Small intestine (tissue), 16 donors: ENCODE results near the gene VKORC1L1. TPM values are rescaled to one million over a fixed set of nuclear protein-coding genes. Genes with fewer than 3 reads are reported as not detected.
A peak's percentile ranks its signal among the peaks of the same experiment; 100 is the strongest.
"Not testable (repeated sequence)": the region's sequence is repeated elsewhere in the genome, so short reads cannot be mapped to it uniquely, and the experiment has no call there.

Experiments used
- DNase-seq, 2 donors: peaks; one replicate each; pipeline versions ENCODE4 v3.0.0 to v3.0.0-alpha.2; 2013
- FAIRE-seq: peaks from 2 replicates; lab custom pipeline; 2012; peaks lifted over from hg19 to GRCh38; lab: Jason Lieb, UNC
- H3K27ac ChIP-seq, 3 donors: one replicate each; pipeline ENCODE4 v1.5.1; 2013; ENCODE audit warnings: low read length in 2 of 3, mild to moderate bottlenecking in 2 of 3, control low read depth in 1 of 3, inconsistent platforms in 1 of 3, low read depth in 1 of 3, moderate library complexity in 1 of 3
- H3K27me3 ChIP-seq, 3 donors: one replicate each; pipeline ENCODE4 v1.6.1; 2013; ENCODE audit warnings: low read length in 3 of 3, inconsistent platforms in 1 of 3; ENCODE audit not compliant: control insufficient read depth in 3 of 3, insufficient read depth in 3 of 3
- H3K36me3 ChIP-seq, 3 donors: one replicate each; pipeline ENCODE4 v1.6.1; 2013; ENCODE audit warnings: low read length in 3 of 3, inconsistent platforms in 1 of 3, low read depth in 1 of 3, mild to moderate bottlenecking in 1 of 3, moderate library complexity in 1 of 3; ENCODE audit not compliant: control insufficient read depth in 3 of 3, insufficient read depth in 2 of 3
- H3K4me1 ChIP-seq, 3 donors: one replicate each; pipeline ENCODE4 v1.6.1; 2013; ENCODE audit warnings: low read length in 2 of 3, inconsistent platforms in 1 of 3, low read depth in 1 of 3, mild to moderate bottlenecking in 1 of 3, moderate library complexity in 1 of 3; ENCODE audit not compliant: control insufficient read depth in 3 of 3, insufficient read depth in 2 of 3
- H3K4me3 ChIP-seq, 3 donors: one replicate each; pipeline ENCODE4 v1.5.1; 2013; ENCODE audit warnings: low read length in 3 of 3, control low read depth in 1 of 3, inconsistent platforms in 1 of 3, low read depth in 1 of 3, mild to moderate bottlenecking in 1 of 3, moderate library complexity in 1 of 3
- H3K9me3 ChIP-seq, 2 donors: one replicate each; pipeline ENCODE4 v1.6.1; 2013; ENCODE audit warnings: low read depth in 1 of 2, low read length in 1 of 2; ENCODE audit not compliant: control insufficient read depth in 2 of 2, insufficient read depth in 1 of 2
- WGBS, 3 donors: extraction: QIAGEN DNeasy Blood & Tissue Kit; methylation state at CpG; one replicate each; pipeline ENCODE4 v1.1.7; 2013; 5-methylcytosine and 5-hydroxymethylcytosine counted together
- long read RNA-seq, 10 donors: transcript quantifications; one replicate each; lab custom pipeline, GENCODE V29; 2026
- polyA plus RNA-seq, 4 donors: library from polyadenylated mRNA; stranded (reverse) in 3 of 4; unstranded in 1 of 4; fragments of 200-250 nt in 3 of 4; fragments of 120-200 nt in 1 of 4; gene quantifications; one replicate each; pipeline versions ENCODE4 v1.2.1 to v1.2.3, GENCODE V29; 2013
- donor health status: healthy with polysubstance abuse.
- donor health status: control.
- donor health status: control.
- donor health status: Bipolar disorder and iron deficiency.
- donor health status: healthy.

Gene VKORC1L1
- polyA plus RNA-seq: 10 to 100 TPM in 2 of 4 donors, 1 to 10 TPM in 2; 6.0 to 25.6 (median 10.2) TPM
- long read RNA-seq, donor 1, full-length matches to known transcripts: 26 of 32 reads
- long read RNA-seq, donor 1, partial matches to known transcripts: 6 of 32 reads
- long read RNA-seq, donor 1, other reads (novel, unspliced or antisense): 0 of 32 reads
- long read RNA-seq, donor 2, full-length matches to known transcripts: 7 of 7 reads
- long read RNA-seq, donor 2, partial matches to known transcripts: 0 of 7 reads
- long read RNA-seq, donor 2, other reads (novel, unspliced or antisense): 0 of 7 reads
- long read RNA-seq, donor 3, full-length matches to known transcripts: 10 of 10 reads
- long read RNA-seq, donor 3, partial matches to known transcripts: 0 of 10 reads
- long read RNA-seq, donor 3, other reads (novel, unspliced or antisense): 0 of 10 reads
- long read RNA-seq, donor 4, full-length matches to known transcripts: 1 of 1 reads
- long read RNA-seq, donor 4, partial matches to known transcripts: 0 of 1 reads
- long read RNA-seq, donor 4, other reads (novel, unspliced or antisense): 0 of 1 reads
- long read RNA-seq, donor 5, full-length matches to known transcripts: 1 of 1 reads
- long read RNA-seq, donor 5, partial matches to known transcripts: 0 of 1 reads
- long read RNA-seq, donor 5, other reads (novel, unspliced or antisense): 0 of 1 reads
- long read RNA-seq, donor 6, full-length matches to known transcripts: 14 of 14 reads
- long read RNA-seq, donor 6, partial matches to known transcripts: 0 of 14 reads
- long read RNA-seq, donor 6, other reads (novel, unspliced or antisense): 0 of 14 reads
- long read RNA-seq, donor 7, full-length matches to known transcripts: 15 of 15 reads
- long read RNA-seq, donor 7, partial matches to known transcripts: 0 of 15 reads
- long read RNA-seq, donor 7, other reads (novel, unspliced or antisense): 0 of 15 reads
- long read RNA-seq, donor 8, full-length matches to known transcripts: 2 of 2 reads
- long read RNA-seq, donor 8, partial matches to known transcripts: 0 of 2 reads
- long read RNA-seq, donor 8, other reads (novel, unspliced or antisense): 0 of 2 reads
- long read RNA-seq, donor 9, full-length matches to known transcripts: 3 of 3 reads
- long read RNA-seq, donor 9, partial matches to known transcripts: 0 of 3 reads
- long read RNA-seq, donor 9, other reads (novel, unspliced or antisense): 0 of 3 reads
- long read RNA-seq, donor 10, full-length matches to known transcripts: 18 of 18 reads
- long read RNA-seq, donor 10, partial matches to known transcripts: 0 of 18 reads
- long read RNA-seq, donor 10, other reads (novel, unspliced or antisense): 0 of 18 reads

- H3K4me3 ChIP-seq: peak within 1 kb of the TSS; percentile 77 to 90 (median 77)
- 0 to 1% (median 0%) methylated on average over 19 to 94 of the region's 94 CpGs for WGBS, 3 donors
- peak; percentile 93 to 96 for DNase-seq
- no peak for FAIRE-seq
- no peaks in the 10 kb centered on the region for H3K36me3 ChIP-seq
- no peaks in the 10 kb centered on the region for H3K9me3 ChIP-seq
- H3K4me1 ChIP-seq: no peaks in the 10 kb centered on the region
- peak within 1 kb of the TSS; percentile 73 to 79 (median 78) for H3K27ac ChIP-seq
- no peaks in the 10 kb centered on the region for H3K27me3 ChIP-seq
Observed at GRCh38 chr7:65872776-65873581, at the start of gene VKORC1L1. VKORC1L1 (plus strand) TSS chr7:65873074; CDS start chr7:65873372, 298 bp downstream.

DNA sequence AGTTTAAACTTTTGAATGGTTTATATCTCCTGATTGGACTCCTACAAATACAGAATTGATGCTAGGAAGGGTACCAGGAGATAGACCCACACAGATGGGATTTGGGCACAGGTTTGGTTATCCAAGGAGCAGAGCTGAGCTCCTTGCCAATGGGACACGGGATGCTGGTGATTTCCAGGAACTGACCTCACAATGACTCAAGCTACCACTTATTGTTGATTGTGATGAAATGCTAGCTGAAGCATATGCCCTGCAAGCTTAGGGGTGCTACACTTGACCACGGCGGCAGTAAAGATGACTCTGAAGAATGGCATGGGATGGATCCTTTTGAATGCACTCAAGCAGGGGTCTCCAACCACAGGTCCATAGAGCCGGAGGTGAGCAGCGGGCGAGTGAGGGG lies 45.5 kb upstream of the VKORC1L1 start:
- H3K4me1 ChIP-seq: no peaks in the 10 kb centered on the region
- no peak overlapping the region for H3K4me3 ChIP-seq
- H3K36me3 ChIP-seq: no peaks in the 10 kb centered on the region
- no peaks in the 10 kb centered on the region for H3K9me3 ChIP-seq
- H3K27me3 ChIP-seq: no peaks in the 10 kb centered on the region
- no peak overlapping the region for H3K27ac ChIP-seq
- 93 to 97% (median 94%) methylated on average over 6 of the region's 6 CpGs for WGBS, 3 donors
- FAIRE-seq: no peak
- DNase-seq: no peak

DNA sequence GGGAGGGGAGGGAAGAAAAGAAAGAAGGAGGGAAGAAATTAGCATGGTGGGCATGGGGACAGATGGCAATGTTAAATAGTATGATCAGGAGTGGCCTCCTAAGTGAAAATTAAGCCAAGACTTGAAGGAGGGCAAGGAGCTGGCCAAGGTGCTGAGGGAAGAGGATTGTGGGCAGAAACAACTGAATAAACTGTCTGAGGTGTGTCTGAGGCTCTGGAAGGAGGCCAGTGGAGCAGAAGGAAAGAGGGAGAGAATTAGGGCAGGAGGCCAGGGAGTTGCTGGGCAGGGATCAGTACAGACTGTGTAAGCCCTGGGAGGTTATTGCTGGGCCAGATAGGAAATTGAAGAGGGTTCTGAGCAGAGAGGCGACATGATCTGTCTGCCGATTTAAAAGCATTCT lies 40.6 kb upstream of the VKORC1L1 start:
- no peaks in the 10 kb centered on the region for H3K27me3 ChIP-seq
- H3K4me1 ChIP-seq: no peaks in the 10 kb centered on the region
- FAIRE-seq (no peak), DNase-seq (peak in 1 of 2 donors; percentile 15)
- no peak overlapping the region for H3K27ac ChIP-seq
- no peak overlapping the region for H3K4me3 ChIP-seq
- H3K36me3 ChIP-seq: peaks cover 0 to 2% (median 0%) of the 10 kb centered on the region in 3 donors
- no peaks in the 10 kb centered on the region for H3K9me3 ChIP-seq
- WGBS, 3 donors: 91% methylated on average over 2 of the region's 2 CpGs

GRCh38 chr7:65836684-65837083 lies 36.2 kb upstream of the VKORC1L1 start:
- not testable (repeated sequence) for H3K27me3 ChIP-seq, H3K36me3 ChIP-seq, H3K9me3 ChIP-seq, H3K4me1 ChIP-seq, FAIRE-seq, DNase-seq, H3K27ac ChIP-seq, H3K4me3 ChIP-seq
- WGBS, 3 donors: 95 to 98% (median 98%) methylated on average over 3 of the region's 3 CpGs

DNA sequence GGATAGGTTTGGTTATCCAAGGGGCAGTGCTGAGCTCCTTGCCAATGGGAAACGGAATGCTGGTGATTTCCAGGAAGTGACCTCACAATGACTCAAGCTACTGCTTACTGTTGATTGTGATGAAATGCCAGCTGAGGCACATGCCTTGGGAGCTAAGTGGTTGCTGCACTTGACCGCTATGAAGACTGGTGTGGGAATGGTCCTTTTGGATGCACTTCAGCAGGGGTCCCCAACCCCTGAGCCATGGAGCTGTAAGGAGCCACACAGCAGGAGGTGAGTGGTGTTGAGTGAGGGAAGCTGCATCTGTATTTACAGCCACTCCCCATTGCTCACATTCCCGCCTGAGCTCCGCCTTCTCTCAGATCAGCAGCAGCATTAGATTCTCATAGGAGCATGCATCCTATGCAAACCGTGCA lies 35.3 kb upstream of the VKORC1L1 start:
- not testable (repeated sequence) for H3K27ac ChIP-seq, H3K27me3 ChIP-seq, H3K36me3 ChIP-seq, FAIRE-seq, H3K9me3 ChIP-seq, H3K4me3 ChIP-seq, DNase-seq, H3K4me1 ChIP-seq
- WGBS, 3 donors: 88 to 96% (median 93%) methylated on average over 5 of the region's 5 CpGs

DNA sequence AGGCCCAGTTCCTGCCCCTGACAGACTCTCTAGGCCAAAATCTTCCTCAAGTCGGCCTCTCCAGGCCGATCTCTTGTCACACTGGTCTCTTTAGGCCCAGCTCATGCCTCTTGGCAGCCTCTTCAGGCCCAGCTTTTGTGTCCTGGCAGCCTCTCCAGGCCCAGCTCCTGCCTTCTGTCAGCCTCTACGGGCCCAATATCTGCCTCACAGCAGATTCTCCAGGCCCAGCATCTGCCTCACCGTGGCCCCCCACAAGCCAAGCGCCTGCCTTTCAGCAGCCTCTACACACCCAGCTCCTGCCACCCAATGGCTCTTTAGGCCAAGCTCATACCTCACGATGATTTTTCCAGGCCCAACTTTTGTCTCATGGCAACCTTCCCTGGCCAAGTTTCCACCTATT lies 33.0 kb upstream of the VKORC1L1 start:
- H3K4me1 ChIP-seq: peaks cover 0 to 3% (median 0%) of the 10 kb centered on the region in 3 donors
- H3K36me3 ChIP-seq: peaks cover 0 to 6% (median 2%) of the 10 kb centered on the region in 3 donors
- DNase-seq (no peak), FAIRE-seq (no peak)
- H3K4me3 ChIP-seq: no peak overlapping the region
- 91 to 96% (median 92%) methylated on average over 6 of the region's 6 CpGs for WGBS, 3 donors
- H3K9me3 ChIP-seq: no peaks in the 10 kb centered on the region
- no peaks in the 10 kb centered on the region for H3K27me3 ChIP-seq
- no peak overlapping the region for H3K27ac ChIP-seq

DNA sequence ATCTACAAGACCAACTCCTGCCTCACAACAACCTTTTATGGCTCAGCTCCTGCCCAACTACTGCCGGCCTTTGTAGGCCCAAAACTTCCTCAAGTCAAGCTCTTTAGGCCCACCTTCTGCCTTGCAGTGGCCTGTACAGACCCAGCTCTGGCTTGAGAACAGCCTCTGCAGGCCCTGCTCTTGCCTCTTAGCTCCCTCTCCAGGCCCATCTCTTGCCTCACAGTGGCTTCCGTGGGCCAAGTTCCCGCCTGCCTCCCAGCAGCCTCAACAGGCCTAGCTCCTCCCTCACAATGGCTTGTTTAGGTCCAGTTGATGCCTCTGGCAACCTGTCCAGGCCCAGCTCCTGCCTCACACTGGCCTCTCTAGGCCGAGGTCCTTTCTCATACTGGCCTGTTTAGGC lies 32.4 kb upstream of the VKORC1L1 start:
- no peak overlapping the region for H3K27ac ChIP-seq
- DNase-seq: no peak
- peaks cover 0 to 6% (median 2%) of the 10 kb centered on the region in 3 donors for H3K36me3 ChIP-seq
- no peaks in the 10 kb centered on the region for H3K9me3 ChIP-seq
- 92 to 100% (median 94%) methylated on average over 4 of the region's 4 CpGs for WGBS, 3 donors
- no peaks in the 10 kb centered on the region for H3K27me3 ChIP-seq
- no peak for FAIRE-seq
- peaks cover 0 to 3% (median 0%) of the 10 kb centered on the region in 3 donors for H3K4me1 ChIP-seq
- H3K4me3 ChIP-seq: no peak overlapping the region
